DND-41 (cell line): Measurements from ENCODE around the gene THSD7A.

ENCODE experiments used
- ATAC-seq: fragments of 200-7000 bp; cut with Tn5 transposase; 3 replicates; pipeline ENCODE4 v1.9.1; 2021; ENCODE audit warnings: low read depth; ENCODE audit not compliant: insufficient read depth
- DNase-seq: peaks from one replicate; pipeline ENCODE4 v3.0.0-alpha.2; 2020
- H2AFZ ChIP-seq: 2 replicates; pipeline ENCODE4 v1.6.0; 2012; ENCODE audit warnings: low read depth, low read length
- H3K27ac ChIP-seq: 2 replicates; pipeline ENCODE4 v1.5.1; 2012; ENCODE audit warnings: low read length, inconsistent platforms
- H3K27me3 ChIP-seq: fragments of 200-600 bp; sonication (generic); 2 replicates; pipeline ENCODE4 v1.6.0; 2012; ENCODE audit warnings: low read length, mild to moderate bottlenecking, inconsistent platforms; ENCODE audit not compliant: insufficient read depth, poor library complexity
- H3K36me3 ChIP-seq: 2 replicates; pipeline ENCODE4 v1.5.1; 2012; ENCODE audit warnings: low read length, inconsistent platforms; ENCODE audit not compliant: insufficient read depth
- H3K4me1 ChIP-seq: 2 replicates; pipeline ENCODE4 v1.5.1; 2012; ENCODE audit warnings: mild to moderate bottlenecking, low read length; ENCODE audit not compliant: insufficient read depth
- H3K4me2 ChIP-seq: 2 replicates; pipeline ENCODE4 v1.6.0; 2012; ENCODE audit warnings: mild to moderate bottlenecking, moderate library complexity, low read length, inconsistent platforms; ENCODE audit not compliant: insufficient read depth
- H3K4me3 ChIP-seq, 2 experiments: fragments of 200-600 bp in 1 of 2; shearing (Covaris generic) in 1 of 2; 2 replicates each; pipeline ENCODE4 v1.5.1; 2012 to 2016; ENCODE audit warnings: inconsistent platforms in 2 of 2, low read length in 2 of 2, mild to moderate bottlenecking in 2 of 2, low read depth in 1 of 2, moderate library complexity in 1 of 2
- H3K79me2 ChIP-seq: 2 replicates; pipeline ENCODE4 v1.6.0; 2012; ENCODE audit warnings: low read length, inconsistent platforms; ENCODE audit not compliant: insufficient read depth
- H3K9ac ChIP-seq: 2 replicates; pipeline ENCODE4 v1.6.0; 2012; ENCODE audit warnings: low read depth, mild to moderate bottlenecking, inconsistent platforms, low read length, moderate library complexity
- H3K9me3 ChIP-seq: 2 replicates; pipeline ENCODE4 v1.5.1; 2012; ENCODE audit warnings: low read length, moderate library complexity, mild to moderate bottlenecking, inconsistent platforms; ENCODE audit not compliant: insufficient read depth, severe bottlenecking
- H4K20me1 ChIP-seq: 2 replicates; pipeline ENCODE4 v1.6.0; 2012; ENCODE audit warnings: low read length; ENCODE audit not compliant: insufficient read depth
- CTCF ChIP-seq: IDR thresholded peaks from 2 replicates; pipeline ENCODE4 v1.5.1; 2012; ENCODE audit warnings: borderline replicate concordance, low read length, moderate library complexity, mild to moderate bottlenecking; ENCODE audit not compliant: poor library complexity, severe bottlenecking; ENCODE audit errors: extremely low read depth
- EZH2 ChIP-seq: IDR thresholded peaks from 3 replicates; pipeline ENCODE4 v1.6.1; 2012; ENCODE audit warnings: borderline replicate concordance, low read depth, mild to moderate bottlenecking, moderate library complexity, low read length, inconsistent platforms; ENCODE audit not compliant: severe bottlenecking

The THSD7A gene

GRCh38 chr7:11604505-11604904, 227.5 kb downstream of the THSD7A start:
- no peak overlapping the region for H3K4me3 ChIP-seq
- no peaks in the 10 kb centered on the region for H3K4me1 ChIP-seq
- H3K9ac ChIP-seq: no peak overlapping the region
- DNase-seq: no peak
- H3K27ac ChIP-seq: no peak overlapping the region
- no peak for ATAC-seq
- TF ChIP-seq EZH2 (no peak), CTCF (no peak)
- no peak overlapping the region for H2AFZ ChIP-seq
- no peaks in the 10 kb centered on the region for H3K79me2 ChIP-seq
- H3K4me2 ChIP-seq: no peak overlapping the region
- H4K20me1 ChIP-seq: no peaks in the 10 kb centered on the region
- no peaks in the 10 kb centered on the region for H3K9me3 ChIP-seq
- H3K36me3 ChIP-seq: no peaks in the 10 kb centered on the region
- H3K27me3 ChIP-seq: no peaks in the 10 kb centered on the region

DNA sequence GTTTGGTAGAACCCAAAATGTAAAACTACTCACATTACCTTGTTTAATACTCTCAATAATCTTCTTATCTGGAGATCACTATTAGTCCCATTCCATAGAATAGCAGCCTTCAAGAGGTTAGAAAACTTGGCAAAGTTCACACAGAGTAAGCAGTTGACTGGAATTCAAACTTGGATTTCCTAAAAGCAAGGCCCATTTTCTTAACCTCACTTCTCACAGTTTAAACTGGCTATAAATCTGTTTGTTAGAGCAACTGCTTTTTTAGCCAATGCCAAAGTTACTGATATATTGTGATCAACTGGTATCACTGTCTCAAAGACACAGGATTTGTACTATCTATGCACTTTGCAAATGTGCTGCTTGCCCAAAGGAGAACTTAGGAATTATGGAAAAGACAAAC, 230.2 kb downstream of the THSD7A start:
- ATAC-seq: no peak
- H3K9ac ChIP-seq: no peak overlapping the region
- H3K4me2 ChIP-seq: no peak overlapping the region
- H3K27ac ChIP-seq: no peak overlapping the region
- TF ChIP-seq EZH2 (no peak), CTCF (no peak)
- no peaks in the 10 kb centered on the region for H3K9me3 ChIP-seq
- H4K20me1 ChIP-seq: no peaks in the 10 kb centered on the region
- no peaks in the 10 kb centered on the region for H3K27me3 ChIP-seq
- no peaks in the 10 kb centered on the region for H3K36me3 ChIP-seq
- no peak overlapping the region for H2AFZ ChIP-seq
- no peak overlapping the region for H3K4me3 ChIP-seq
- DNase-seq: no peak
- no peaks in the 10 kb centered on the region for H3K4me1 ChIP-seq
- no peaks in the 10 kb centered on the region for H3K79me2 ChIP-seq

DNA sequence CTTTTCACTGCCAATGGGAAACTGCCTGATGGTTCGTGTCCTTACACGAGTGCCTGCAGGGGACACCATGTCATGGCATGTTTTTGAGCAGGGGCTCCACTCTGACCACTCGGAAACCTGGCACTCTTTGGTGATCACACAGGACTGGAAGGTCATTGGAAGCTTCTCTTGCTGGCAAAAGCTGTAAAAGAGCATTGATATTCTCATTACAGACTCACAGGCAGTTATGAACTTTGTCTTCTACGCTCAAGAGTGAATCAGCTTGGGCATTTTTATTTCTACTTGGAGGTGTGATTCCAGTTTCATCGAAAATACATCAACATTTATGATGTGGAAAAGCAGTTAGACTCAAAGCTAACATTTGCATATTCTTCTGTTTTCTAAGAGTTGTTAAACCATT, 238.7 kb downstream of the THSD7A start:
- TF ChIP-seq CTCF (no peak), EZH2 (no peak)
- no peaks in the 10 kb centered on the region for H3K36me3 ChIP-seq
- H3K27ac ChIP-seq: no peak overlapping the region
- H3K9ac ChIP-seq: no peak overlapping the region
- no peaks in the 10 kb centered on the region for H3K4me1 ChIP-seq
- DNase-seq: no peak
- no peaks in the 10 kb centered on the region for H3K79me2 ChIP-seq
- H3K27me3 ChIP-seq: no peaks in the 10 kb centered on the region
- H3K9me3 ChIP-seq: no peaks in the 10 kb centered on the region
- no peak overlapping the region for H3K4me2 ChIP-seq
- H2AFZ ChIP-seq: no peak overlapping the region
- ATAC-seq: no peak
- no peak overlapping the region for H3K4me3 ChIP-seq
- no peaks in the 10 kb centered on the region for H4K20me1 ChIP-seq

DNA sequence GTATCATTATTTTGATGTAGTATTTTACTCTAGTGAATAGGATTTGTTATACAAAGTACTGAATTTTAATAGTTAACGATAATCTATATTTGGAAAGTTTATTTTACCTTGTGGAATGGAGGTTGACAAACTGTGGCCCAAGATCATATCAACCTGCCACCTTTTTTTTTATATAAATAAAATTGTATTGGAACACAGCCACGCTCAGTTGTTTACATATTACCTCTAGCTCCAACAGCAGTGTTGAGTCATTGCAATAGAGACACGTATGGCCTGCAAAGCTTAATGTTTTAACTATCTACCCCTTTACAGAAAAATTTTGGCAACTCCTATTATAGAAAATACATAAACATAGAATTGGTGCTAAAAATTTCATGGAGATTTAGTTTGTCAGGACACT, 239.3 kb downstream of the THSD7A start:
- H3K4me2 ChIP-seq: no peak overlapping the region
- no peak for TF ChIP-seq EZH2
- no peak for TF ChIP-seq CTCF
- H2AFZ ChIP-seq: no peak overlapping the region
- H3K27ac ChIP-seq: no peak overlapping the region
- no peaks in the 10 kb centered on the region for H4K20me1 ChIP-seq
- no peak overlapping the region for H3K4me3 ChIP-seq
- H3K79me2 ChIP-seq: no peaks in the 10 kb centered on the region
- no peak overlapping the region for H3K9ac ChIP-seq
- DNase-seq (no peak), ATAC-seq (no peak)
- H3K9me3 ChIP-seq: no peaks in the 10 kb centered on the region
- no peaks in the 10 kb centered on the region for H3K4me1 ChIP-seq
- no peaks in the 10 kb centered on the region for H3K27me3 ChIP-seq
- no peaks in the 10 kb centered on the region for H3K36me3 ChIP-seq
